HG03097 (cell line): ENCODE results near the gene TTC23.

ENCODE experiments used
- ATAC-seq: cut with Tn5 transposase; IDR thresholded peaks from one replicate; pipeline ENCODE4 v1.9.1; 2021; ENCODE audit not compliant: unreplicated experiment, low FRiP score

The TTC23 gene

GRCh38 chr15:99167201-99167600 lies 82.2 kb downstream of the TTC23 start:
- no peak for ATAC-seq

GRCh38 chr15:99165956-99166689 lies 83.3 kb downstream of the TTC23 start:
- ATAC-seq, result no peak

- ATAC-seq, result no peak
Measured at GRCh38 chr15:99165020-99165790, 84.2 kb downstream of the TTC23 start.

- no peak for ATAC-seq
Measured at GRCh38 chr15:99164119-99164518, 85.3 kb downstream of the TTC23 start.

DNA sequence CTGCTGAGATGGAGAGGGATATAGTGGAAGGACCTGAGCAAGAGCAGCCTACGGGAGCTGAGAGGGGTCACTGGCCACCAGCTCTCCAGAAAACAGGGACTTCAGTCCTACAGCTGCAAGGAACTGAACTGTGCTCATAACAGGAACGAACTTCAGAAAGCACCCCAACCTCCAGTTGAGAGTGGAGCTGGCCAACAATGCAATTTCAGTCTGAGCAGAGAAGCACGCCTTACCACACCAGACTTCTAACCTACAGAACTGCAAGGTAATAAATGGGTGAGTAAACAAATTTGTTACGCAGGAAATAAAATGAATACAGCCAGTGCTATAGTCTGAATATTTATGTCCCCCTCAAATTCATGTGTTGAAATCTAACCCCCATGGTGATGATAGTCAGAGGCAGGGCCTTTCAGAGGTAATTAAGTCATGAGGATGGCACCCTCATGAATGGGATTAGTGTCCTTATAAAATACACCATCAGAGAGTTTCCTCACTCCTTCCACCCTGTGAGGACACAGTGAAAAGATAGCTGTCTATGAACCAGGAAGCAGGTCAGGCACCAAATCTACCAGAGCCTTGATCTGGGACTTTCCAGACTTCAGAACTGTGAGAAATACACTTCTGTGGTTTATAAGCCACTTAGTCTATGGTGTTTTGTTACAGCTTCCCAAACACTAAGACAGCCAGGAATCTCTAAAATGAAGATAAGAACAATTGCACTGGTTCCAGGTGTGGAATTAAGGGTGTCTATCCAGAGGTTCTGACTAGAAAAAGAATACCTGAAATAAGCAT lies 85.9 kb downstream of the TTC23 start:
- ATAC-seq, result no peak

DNA sequence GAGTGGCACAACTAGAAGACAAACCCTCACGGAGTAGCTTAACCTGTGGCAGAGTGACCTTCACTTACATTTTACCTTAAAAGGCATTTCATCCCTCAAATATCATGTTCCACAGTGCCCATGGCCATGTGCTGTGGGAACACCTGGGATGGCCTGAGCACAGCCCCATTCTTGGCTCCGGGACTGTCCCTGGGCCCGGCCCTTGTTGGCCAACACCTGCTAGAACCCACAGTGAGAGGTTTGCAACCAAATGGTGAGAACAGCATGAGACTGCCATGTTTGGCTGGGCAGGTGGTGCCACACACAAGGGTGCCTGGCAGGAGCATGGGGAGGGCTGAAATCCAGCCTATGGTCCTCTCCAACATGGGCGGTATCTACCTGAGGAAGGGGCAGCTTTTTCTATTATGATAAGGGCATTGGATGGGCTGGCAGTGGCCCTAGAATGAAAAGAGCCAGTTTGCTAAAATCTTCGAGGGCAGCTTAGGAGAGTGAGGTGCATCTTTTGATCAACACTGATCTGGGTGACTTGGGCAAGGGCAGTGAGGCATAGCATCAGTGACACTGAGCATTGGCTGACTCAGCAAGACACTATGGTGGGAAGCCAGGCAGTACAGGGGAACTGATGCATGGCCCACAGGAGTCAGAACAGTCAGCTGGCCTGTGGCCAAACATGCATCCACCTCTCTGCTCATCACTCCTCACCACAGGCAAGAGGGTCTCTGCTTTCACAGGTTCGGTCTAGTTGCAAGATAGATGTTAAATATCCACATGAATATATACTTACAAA lies 90.6 kb downstream of the TTC23 start:
- ATAC-seq, result no peak

DNA sequence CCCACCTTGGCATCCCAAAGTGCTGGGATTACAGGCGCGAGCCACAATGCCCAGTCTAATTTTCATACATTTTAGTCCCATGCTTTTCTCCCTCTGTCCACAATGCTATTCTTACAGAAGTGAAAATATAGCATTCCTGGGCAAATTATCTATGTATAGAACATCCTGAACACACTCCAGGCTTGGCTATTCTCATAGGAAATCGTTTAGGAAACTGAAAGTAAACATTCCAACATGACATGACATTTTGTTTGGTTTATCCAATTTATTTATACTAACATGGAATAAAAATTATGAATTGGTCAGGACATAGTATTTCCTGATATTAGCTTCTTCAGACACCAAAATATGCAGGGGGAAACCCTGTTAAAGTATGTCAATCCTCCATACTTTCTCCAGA lies 91.9 kb downstream of the TTC23 start:
- ATAC-seq, result no peak

DNA sequence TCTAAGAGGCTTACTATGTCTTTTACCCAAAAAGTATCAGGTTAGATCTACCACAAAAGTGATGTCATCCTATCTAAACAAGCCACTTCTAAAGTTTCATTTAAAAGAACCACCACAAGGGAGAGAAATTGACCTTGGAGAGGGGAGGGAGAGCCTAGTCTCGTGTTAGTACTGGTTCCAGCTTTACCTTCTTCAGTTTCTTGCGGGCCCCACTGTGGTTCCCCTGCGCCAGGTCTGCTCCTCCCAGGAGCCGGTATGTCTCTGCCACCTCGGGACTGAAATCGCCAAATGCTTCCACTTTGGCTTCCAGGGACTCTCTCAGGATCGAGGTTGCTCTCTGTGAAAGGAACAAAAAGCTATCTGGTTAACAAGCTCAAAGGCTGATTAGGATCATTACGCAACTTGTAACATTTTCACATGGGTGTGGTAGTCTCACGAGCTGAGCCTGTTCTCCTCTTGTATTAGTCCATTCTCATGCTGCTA lies 93.4 kb downstream of the TTC23 start:
- no peak for ATAC-seq

DNA sequence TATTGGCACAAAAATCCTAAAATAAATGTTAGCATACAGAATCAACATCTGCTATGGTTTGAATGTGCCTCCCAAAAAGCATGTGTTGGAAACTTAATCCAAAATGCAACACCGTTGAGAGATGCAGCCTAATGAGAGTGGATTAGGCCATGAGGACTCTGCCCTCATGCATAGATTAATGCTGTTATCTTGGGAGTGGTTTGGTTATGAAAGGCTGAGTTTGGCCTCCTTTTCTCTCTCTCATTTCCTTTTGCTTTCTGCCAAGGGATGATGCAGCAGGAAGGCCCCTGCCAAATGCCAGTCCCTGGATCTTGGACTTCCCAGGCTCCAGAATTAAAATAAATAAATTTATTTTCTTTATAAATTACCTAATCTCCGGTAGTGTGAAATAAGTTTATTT lies 95.1 kb downstream of the TTC23 start:
- ATAC-seq, result no peak

- ATAC-seq, result no peak
Measured at GRCh38 chr15:99153026-99153535, 96.3 kb downstream of the TTC23 start.

DNA sequence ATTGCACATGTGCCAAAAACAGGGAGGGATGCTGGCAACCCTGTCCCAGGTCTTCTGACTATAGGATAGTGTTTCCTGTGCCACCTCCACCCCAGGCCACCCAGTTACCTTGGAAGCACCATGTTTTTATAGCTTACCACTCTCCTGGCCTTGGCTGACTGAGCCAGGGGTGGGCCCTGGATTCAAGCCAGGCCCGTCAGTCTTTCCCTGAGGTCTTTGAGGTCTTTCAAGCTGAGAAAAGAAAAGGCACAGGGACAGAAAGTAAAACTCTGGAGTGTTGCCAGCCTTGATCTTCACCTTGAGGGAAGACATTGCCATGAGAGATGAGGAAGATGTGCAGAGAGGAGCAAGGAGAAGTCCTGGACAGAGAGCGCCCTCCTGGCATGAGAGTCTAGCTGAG lies 98.2 kb downstream of the TTC23 start:
- ATAC-seq, result no peak

- no peak for ATAC-seq
Measured at GRCh38 chr15:99149366-99149765, 100.0 kb downstream of the TTC23 start.

DNA sequence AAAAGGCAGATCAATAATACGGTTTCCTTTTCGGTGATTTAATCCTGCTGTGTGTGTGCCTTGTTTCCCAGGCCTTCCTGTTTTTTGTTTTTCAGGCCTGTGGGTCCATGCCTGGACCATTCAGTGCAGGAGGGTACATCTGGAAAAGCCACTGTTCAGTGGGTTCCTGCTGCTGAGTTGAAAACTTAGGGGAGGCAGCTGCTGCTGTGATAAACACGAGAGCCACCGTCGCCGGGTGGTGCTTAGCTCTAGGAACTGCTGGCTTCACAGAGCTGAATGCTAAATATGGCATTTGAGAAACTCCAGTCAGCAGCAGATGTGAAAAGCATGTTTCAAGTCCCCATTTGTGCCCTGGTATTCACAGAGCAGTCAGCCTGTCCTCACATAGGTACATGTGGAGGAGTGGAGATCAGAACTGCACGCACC lies 100.5 kb downstream of the TTC23 start:
- no peak for ATAC-seq

DNA sequence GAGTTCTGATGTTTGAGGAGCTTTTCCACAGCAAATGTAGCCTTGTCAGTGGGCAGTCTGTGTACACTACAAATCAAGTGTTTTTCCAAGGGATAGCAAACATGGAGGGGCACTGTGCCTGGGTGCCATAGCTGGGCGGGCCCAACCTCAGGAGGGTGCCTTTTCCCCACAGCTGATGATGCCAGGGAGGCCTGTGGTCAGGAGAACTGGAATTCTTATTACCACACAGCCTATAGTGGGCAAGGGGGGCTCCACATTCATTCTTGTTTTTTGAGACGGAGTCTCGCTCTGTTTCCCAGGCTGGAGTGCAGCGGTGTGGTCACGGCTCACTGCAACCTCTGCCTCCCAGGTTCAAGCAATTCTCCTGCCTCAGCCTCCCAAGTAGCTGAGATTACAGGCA lies 102.7 kb downstream of the TTC23 start:
- ATAC-seq, result no peak

DNA sequence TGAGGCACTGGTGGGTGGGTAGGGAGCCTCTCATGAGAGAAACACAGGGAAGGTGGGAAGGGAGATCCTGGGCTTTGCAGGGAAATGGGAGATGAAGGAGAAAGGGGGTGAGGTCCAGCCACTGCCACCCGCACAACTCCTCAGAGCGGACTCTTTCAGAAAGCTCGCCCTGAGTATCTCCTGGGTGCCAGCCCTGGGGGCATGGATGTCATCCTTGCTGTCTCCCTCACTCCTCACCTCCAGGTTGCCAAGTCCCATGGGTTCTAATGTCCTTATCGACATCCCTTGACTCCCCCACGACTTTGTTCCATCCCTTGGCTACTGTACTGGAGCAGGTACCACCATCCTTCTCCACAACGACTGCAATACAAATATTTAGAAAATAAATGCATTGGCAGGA lies 103.6 kb downstream of the TTC23 start:
- ATAC-seq, result no peak

DNA sequence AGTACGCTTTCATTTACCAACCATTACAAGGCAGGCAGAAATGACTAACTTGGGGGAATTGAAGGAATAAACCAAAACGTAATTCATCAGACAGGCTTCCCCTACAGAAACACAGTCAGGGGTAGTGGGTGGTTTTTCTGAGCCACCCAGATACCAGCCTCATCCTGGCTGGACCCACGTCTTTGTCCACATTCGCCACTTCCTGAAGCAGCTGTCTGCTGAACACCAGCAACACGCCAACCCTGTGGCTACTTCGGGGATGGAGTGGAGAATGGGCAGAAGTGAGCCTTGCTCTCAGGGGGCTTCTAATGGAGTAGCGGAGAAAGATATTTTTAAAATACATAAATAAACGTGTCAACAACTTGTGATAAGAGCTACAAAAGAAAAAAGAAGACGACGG lies 104.4 kb downstream of the TTC23 start:
- no peak for ATAC-seq

DNA sequence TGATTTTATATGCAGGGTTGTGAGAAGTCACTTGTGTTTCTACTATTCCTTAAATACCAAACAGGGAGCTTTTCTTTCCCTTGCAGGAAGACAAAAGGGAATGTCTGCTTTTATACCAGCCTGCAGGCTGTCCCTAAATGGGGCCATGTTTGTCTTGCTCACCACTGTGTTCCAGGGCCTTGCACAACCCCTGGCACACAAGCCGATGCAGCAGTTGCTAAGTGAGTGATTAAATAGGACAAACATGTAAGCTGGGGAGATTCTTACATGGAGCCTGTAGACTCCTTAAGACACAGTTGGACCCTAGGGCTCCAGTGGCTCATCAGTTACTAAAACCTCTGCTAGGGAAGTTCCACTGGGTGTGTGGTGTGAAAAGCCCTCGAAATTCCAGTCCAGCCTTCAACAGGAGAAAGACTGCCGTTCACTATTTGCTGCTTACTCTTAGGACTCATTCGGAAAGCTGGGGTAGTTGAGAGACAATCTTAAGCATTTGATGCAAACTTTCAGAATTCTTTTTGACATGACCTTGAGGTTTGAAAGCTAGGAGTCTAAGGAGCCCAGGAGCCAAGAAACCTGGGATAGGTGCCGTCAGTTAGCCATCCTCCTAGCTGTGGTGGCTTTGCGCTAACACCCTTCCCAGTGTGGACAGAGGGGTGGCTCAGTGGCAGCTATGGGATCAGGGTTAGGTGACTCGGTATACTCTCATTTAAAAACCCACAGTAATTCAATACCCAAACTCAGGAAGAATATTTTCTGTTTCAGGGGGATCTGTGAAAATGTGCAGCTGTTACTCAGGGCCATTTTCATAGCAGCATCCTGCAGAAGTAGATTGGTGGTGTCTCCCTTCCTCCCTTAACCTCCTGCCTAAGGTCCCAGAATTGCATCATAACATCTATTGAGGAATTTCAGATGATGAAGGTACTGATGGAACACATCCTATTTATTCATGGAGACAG lies 105.4 kb downstream of the TTC23 start:
- no peak for ATAC-seq

DNA sequence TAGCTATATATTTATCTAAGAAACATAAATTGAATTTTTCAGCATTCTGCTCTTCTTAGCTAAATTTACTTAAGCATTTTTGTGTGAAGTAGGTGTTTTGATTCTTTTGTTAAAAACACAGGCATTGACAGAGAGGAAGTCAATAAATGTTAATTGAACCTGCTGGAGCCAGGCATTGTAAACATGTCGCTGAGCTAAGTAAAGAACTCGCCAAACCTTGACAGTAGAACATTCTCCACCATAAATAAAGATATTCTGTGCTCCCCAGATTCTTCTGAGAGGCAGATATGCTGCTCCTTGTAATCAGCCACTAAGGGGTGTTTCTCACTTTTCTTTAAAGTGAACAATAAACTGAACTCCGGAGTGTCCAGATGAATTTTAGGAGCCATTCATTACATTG lies 106.1 kb downstream of the TTC23 start:
- no peak for ATAC-seq

- no peak for ATAC-seq
Measured at GRCh38 chr15:99142562-99142961, 106.8 kb downstream of the TTC23 start.
